Thyroid gland (tissue), 4 donors: ENCODE measurements around the gene UCN.

Experiments
- POLR2A ChIP-seq, 2 donors: fragments of 450-650 bp; IDR thresholded peaks; one replicate each; pipeline ENCODE4 v1.6.1; 2017; ENCODE audit warnings: antibody characterized with exemption in 2 of 2, mild to moderate bottlenecking in 2 of 2, moderate library complexity in 1 of 2
- TF ChIP-seq, protein P1 (sequence below), 6 experiments: fragments of 200-600 bp in 3 of 6; fragments of 450-650 bp in 3 of 6; sonication (generic) in 3 of 6; IDR thresholded peaks; one replicate each; pipeline ENCODE4 v1.5.1; 2016 to 2019; ENCODE audit warnings: antibody characterized with exemption in 6 of 6, mild to moderate bottlenecking in 2 of 6, inconsistent platforms in 1 of 6, moderate library complexity in 1 of 6

GRCh38 chr2:27356056-27356381 is 47.8 kb upstream of the UCN start:
- TF ChIP-seq, protein P1, sequence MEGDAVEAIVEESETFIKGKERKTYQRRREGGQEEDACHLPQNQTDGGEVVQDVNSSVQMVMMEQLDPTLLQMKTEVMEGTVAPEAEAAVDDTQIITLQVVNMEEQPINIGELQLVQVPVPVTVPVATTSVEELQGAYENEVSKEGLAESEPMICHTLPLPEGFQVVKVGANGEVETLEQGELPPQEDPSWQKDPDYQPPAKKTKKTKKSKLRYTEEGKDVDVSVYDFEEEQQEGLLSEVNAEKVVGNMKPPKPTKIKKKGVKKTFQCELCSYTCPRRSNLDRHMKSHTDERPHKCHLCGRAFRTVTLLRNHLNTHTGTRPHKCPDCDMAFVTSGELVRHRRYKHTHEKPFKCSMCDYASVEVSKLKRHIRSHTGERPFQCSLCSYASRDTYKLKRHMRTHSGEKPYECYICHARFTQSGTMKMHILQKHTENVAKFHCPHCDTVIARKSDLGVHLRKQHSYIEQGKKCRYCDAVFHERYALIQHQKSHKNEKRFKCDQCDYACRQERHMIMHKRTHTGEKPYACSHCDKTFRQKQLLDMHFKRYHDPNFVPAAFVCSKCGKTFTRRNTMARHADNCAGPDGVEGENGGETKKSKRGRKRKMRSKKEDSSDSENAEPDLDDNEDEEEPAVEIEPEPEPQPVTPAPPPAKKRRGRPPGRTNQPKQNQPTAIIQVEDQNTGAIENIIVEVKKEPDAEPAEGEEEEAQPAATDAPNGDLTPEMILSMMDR (IDR thresholded peaks at IDR 0.05): no peak
- no peak for TF ChIP-seq POLR2A (IDR thresholded peaks at IDR 0.05)
